ENCODE results near the gene MOB3A.

GRCh38 chr19:2055931-2056836 is 39.9 kb downstream of the MOB3A start:
- TF ChIP-seq POLR2AphosphoS5 (IDR thresholded peaks at IDR 0.05) (peak; percentile 48 to 70 (median 66)), CTCF (IDR thresholded peaks at IDR 0.05) (no peak)

Measured in transverse colon (tissue), 4 donors.